GM19193 (cell line): ENCODE measurements around the gene EEF2KMT.

Experiments
- POLR2A ChIP-seq: IDR thresholded peaks from 4 replicates; pipeline ENCODE4 v1.6.1; 2011; ENCODE audit not compliant: insufficient read depth, insufficient read length; ENCODE audit errors: extremely low read depth

EEF2KMT gene

GRCh38 chr16:5066511-5066910 lies 31.1 kb downstream of the EEF2KMT start:
- no peak for TF ChIP-seq POLR2A

- TF ChIP-seq POLR2A = no peak
Measured at GRCh38 chr16:5065813-5066212, 31.8 kb downstream of the EEF2KMT start, which contains the start of gene C16orf89. C16orf89 (minus strand) TSS chr16:5065956; CDS start chr16:5065908, 48 bp downstream.

DNA sequence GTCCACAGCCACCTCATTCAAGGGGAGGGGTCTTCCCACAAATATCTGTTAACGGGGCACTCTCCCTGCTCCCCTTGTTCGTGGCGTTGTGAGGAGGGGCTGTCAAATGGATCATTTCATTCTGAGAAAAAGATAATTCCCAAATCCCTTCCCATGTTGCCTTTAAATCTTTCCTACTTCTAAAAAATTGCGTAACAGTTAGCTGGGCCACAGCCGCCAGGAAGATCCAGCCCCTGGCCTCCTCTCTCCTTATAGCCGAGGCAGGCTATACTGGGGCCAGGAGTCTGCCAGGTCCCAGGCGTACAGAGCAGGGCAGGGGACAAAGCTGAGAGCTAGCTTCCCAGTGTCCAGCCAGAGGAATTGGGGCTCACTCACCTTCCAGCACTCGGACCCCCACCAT lies 32.3 kb downstream of the EEF2KMT start:
- TF ChIP-seq POLR2A = no peak

DNA sequence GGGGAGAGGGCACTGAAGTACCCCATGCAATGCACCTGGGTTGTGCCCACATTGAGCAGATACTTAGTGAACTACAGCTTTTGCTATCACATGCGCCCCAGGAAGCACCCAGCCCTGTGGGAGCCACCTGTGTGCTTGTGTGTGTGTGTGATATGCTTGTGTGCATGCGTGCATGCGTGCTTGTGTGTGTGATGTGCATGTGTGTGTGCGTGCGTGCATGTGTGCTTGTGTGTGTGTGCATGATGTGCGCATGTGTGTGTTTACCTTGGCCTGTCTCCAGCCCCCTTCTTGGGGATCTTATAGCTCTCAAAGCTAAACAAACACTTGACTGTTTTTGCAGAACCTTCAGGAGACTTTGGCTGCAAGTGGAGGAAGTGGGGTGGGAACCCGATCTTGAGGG lies 32.7 kb downstream of the EEF2KMT start:
- no peak for TF ChIP-seq POLR2A

GRCh38 chr16:5062790-5063765 lies 34.5 kb downstream of the EEF2KMT start:
- no peak for TF ChIP-seq POLR2A

GRCh38 chr16:5062051-5062450 lies 35.5 kb downstream of the EEF2KMT start:
- TF ChIP-seq POLR2A = no peak

DNA sequence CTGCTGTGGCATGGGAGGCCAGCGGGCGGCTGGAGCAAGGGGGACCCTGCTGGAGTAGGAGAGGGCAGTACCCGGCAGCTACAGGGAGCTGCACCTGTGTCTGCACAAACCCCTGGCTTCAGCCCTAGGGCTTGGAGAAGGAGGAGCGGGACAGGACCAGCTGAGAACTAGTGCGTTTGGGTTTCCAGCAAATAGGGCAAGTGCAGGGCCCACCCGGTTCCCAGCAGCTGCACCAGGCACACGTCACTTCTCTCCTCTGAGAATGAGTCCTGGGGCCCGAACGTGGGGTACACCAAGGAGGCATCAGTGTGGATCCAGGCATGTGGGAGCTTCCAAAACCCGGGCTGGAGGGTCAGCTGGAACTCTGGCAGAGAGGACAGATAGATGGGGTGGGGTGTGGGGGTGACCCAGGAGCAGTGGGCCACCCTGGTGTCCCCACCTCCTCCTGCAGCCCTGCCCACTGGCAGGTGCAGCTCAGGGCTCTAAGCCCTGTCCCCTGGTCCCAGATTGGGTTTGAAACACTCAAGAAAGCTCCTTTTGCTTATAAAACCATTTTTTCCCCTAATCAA lies 37.4 kb downstream of the EEF2KMT start:
- no peak for TF ChIP-seq POLR2A

DNA sequence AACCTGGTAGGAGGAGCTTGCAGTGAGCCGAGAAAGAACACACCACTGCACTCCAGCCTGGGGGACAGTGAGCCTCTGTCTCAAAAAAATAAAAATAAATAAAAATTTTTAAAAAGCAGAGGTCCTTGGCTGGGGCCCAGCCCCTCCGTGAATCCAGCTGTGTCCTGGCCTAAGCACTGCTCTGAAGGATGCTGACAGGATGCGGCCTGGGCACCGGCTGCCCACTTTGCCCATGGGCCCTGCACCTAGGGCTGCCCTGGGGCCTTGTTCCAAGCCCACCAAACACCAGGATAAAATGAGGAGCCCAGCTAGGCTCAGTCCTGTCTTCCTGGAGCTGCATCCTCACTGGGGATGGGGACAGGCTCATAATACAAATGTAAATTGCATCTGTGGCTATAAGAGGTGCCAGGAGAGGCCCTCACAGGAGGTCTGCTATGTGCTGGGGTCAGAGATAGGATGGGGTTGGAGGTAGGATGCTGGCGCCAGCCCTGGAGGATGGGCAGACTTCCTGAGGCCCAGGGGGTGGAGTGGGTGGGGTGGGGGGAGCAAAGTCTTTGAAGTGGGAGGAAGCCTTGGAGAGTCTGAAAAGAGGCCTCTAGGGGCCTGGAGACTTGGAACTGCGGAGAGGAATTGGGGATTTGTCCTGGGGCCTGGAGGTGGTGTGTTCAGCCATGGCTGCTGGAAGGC lies 38.1 kb downstream of the EEF2KMT start:
- no peak for TF ChIP-seq POLR2A

DNA sequence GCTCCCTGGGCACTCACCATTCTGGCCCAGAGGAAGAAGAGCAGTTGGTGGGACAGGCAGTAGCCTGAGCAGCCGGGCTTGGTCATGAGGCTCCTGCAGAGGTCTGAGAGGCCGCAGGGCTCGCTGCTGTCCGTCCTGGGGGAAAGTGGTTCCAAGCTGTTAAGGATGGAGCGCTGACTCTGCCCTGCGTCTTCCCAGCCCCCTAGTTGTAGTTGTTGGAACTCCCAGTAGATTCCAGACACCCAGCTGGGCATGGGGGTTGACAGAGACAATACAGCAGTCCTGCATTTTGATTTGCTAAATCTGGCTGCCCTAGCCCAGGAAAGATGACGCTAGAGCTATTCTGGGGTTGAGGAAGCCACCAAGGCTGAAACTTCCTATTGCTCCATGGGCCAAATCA lies 39.1 kb downstream of the EEF2KMT start:
- no peak for TF ChIP-seq POLR2A

GRCh38 chr16:5056352-5056751 lies 41.2 kb downstream of the EEF2KMT start:
- no peak for TF ChIP-seq POLR2A

- TF ChIP-seq POLR2A = no peak
Measured at GRCh38 chr16:5054876-5055865, 42.4 kb downstream of the EEF2KMT start.

GRCh38 chr16:5046914-5047313 lies 50.7 kb downstream of the EEF2KMT start:
- TF ChIP-seq POLR2A = no peak

GRCh38 chr16:5045499-5046115 lies 52.0 kb downstream of the EEF2KMT start:
- no peak for TF ChIP-seq POLR2A
